AG04449 (cell line): ENCODE measurements around the gene TEKTIP1.
A peak's percentile ranks its signal among the peaks of the same experiment; 100 is the strongest.
"Not testable (repeated sequence)": the region's sequence is repeated elsewhere in the genome, so short reads cannot be mapped to it uniquely, and the experiment has no call there.

ENCODE experiments used
- CTCF ChIA-PET: fragments of 350-600 bp; formaldehyde crosslinking; extraction: SDS; loops from one replicate; lab custom pipeline; 2021; ENCODE audit warnings: antibody characterized with exemption; lab: Yijun Ruan, JAX
- POLR2A ChIA-PET: fragments of 400-600, 350-600 bp; formaldehyde crosslinking; extraction: SDS; loops from one replicate; lab custom pipeline; 2020; ENCODE audit warnings: antibody characterized with exemption, inconsistent platforms; lab: Yijun Ruan, JAX
- DNase-seq: peaks from one replicate; pipeline ENCODE4 v3.0.0-alpha.2; 2010; ENCODE audit warnings: low read depth, low spot score
- H3K4me3 ChIP-seq: 2 replicates; pipeline ENCODE4 v1.5.1; 2011; ENCODE audit warnings: low read depth, mild to moderate bottlenecking, control low read depth, low read length
- TF ChIP-seq, protein P1 (sequence below): IDR thresholded peaks from one replicate; pipeline ENCODE4 v1.5.1; 2011; ENCODE audit warnings: mild to moderate bottlenecking, moderate library complexity, low read length, control low read depth, inconsistent platforms; ENCODE audit not compliant: insufficient read depth; ENCODE audit errors: missing control alignments

The TEKTIP1 gene

DNA sequence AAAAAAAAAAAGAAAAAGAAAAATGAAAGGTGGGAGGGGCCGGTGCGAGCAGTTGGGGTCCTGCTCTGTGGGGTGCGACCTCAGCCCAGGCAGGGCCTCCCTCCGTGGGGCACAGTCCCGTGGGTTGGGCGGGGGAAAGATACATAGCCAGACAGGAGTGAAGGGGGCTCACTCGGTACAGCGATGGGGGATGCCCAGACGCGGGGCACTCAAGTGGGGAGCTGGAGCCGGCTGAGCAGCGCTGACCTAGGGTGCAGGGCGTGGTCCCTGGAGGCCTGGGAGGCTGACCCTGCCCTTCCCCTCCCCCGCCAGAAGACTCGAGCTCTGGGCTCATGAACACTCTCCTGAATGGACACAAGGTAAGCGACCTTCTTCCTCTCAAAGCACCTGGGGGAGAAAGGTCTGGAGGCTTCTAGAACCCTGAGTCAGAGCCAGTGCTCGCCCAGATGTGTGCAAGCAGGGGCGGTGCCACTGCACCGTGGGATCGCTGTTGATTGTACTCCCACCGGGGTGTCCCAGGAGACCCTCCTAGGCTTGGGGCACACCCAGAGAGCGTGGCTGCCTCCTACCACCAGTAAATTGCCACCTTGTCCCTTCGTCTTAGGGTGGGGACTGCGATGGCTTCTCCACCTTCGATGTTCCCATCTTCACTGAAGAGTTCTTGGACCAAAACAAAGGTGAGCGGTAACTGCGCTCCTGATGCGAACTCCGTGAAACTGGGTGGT is 37.1 kb downstream of the TEKTIP1 start:
- CTCF ChIA-PET, result interaction anchor here (2.0 to 2.5 kb wide), 2 partner anchors 31 to 564 kb away, joined by 4 to 12 read pairs; no protein-coding TSS in a partner anchor

DNA sequence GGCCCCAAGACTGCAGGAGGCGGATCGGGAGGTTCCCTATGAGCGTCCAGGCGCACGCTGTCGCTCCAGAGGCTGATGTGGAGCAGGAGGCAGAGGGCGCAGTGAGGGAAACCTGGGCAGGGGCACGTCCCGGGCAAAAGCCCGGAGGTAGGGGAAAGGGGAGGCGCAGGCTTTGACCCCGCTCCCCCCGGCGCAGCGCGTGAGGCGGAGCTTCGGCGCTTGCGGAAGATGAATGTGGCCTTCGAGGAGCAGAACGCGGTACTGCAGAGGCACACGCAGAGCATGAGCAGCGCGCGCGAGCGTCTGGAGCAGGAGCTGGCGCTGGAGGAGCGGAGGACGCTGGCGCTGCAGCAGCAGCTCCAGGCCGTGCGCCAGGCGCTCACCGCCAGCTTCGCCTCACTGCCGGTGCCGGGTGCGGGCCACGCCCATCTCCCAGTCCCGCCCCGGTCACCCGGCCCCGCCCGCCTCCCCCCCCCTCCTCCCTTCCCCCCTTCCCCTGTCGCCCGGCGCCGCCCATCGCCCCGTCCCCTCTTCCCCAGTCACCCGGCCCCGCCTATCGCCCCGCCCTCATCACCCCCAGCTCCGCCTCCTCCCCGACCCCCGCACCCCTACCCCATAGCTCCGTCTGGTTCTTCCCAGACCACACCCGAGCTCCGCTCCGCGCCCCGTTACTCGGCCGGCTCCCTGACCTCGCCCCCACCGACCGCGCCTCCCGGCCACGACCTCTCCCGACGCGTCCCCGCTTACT is 37.9 kb downstream of the TEKTIP1 start:
- DNase-seq, result no peak
- POLR2A ChIA-PET, result no interaction called here
- TF ChIP-seq, protein P1, sequence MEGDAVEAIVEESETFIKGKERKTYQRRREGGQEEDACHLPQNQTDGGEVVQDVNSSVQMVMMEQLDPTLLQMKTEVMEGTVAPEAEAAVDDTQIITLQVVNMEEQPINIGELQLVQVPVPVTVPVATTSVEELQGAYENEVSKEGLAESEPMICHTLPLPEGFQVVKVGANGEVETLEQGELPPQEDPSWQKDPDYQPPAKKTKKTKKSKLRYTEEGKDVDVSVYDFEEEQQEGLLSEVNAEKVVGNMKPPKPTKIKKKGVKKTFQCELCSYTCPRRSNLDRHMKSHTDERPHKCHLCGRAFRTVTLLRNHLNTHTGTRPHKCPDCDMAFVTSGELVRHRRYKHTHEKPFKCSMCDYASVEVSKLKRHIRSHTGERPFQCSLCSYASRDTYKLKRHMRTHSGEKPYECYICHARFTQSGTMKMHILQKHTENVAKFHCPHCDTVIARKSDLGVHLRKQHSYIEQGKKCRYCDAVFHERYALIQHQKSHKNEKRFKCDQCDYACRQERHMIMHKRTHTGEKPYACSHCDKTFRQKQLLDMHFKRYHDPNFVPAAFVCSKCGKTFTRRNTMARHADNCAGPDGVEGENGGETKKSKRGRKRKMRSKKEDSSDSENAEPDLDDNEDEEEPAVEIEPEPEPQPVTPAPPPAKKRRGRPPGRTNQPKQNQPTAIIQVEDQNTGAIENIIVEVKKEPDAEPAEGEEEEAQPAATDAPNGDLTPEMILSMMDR, result no peak
- CTCF ChIA-PET, result interaction anchor here (0.6 to 2.0 kb wide), 2 partner anchors 47 to 564 kb away, joined by 3 to 4 read pairs; no protein-coding TSS in a partner anchor
- peak overlapping the region; percentile 25; the same call in 1 of the 2 replicates for H3K4me3 ChIP-seq

More for the DNA sequence above, 37.1 kb downstream of the TEKTIP1 start:
- POLR2A ChIA-PET, result no interaction called here
- TF ChIP-seq, protein P1, result no peak
- DNase-seq, result no peak
- peak overlapping the region; percentile 25; the same call in 1 of the 2 replicates for H3K4me3 ChIP-seq

DNA sequence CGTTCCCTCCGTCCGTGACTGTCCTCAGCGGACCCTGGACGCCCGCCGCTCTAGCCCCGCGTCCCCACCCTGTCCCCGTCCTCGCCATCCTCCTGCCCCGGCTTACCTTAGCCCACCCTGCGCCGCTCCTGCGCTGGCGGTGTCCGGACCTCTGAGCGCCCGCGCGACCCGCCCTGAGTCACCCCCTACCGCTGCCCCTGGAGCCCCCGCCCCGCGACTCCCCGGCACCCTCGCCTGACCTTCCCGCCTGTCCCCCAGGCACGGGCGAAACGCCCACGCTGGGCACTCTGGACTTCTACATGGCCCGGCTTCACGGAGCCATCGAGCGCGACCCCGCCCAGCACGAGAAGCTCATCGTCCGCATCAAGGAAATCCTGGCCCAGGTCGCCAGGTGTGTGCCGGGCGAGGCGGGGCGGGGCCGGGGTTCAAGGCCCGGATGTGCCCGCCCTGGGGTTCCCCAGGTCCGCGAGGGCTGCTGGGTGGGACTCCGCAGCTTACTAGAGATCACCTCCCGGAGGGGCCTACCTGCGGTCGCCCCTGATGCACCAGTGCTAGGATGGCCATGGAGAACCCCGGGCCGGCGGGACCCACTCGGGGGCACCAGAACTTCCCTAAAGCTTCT is 38.9 kb downstream of the TEKTIP1 start:
- POLR2A ChIA-PET, result no interaction called here
- CTCF ChIA-PET, result interaction anchor here (1.9 to 2.0 kb wide), 2 partner anchors 21 to 563 kb away, joined by 4 to 5 read pairs; partner anchors contain the start of gene MFSD12
- TF ChIP-seq, protein P1, result no peak
- H3K4me3 ChIP-seq, result no peak overlapping the region
- DNase-seq, result no peak

DNA sequence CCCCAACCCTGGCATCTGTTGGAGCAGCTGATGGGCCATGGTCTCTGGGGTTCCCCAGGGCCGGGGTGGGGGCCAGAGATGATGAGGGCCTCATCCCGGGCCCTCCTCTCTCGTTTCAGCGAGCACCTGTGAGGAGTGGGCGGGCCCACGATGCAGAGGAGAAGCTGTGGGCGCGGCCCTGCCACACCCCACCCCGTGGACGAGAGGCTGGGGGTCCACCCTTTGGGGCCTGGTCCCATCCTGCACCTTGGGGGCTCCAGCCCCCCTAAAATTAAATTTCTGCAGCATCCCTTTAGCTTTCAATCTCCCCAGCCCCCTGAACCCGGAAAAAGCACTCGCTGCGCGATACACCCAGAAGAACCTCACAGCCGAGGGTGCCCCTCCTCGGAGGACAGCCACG is 39.4 kb downstream of the TEKTIP1 start:
- H3K4me3 ChIP-seq, result no peak overlapping the region
- CTCF ChIA-PET, result interaction anchor here (1.9 to 2.0 kb wide), 2 partner anchors 21 to 562 kb away, joined by 4 to 5 read pairs; partner anchors contain the start of gene MFSD12
- POLR2A ChIA-PET, result interaction anchor here (0.6 kb wide), 1 partner anchor 406 kb away, joined by 3 read pairs; no protein-coding TSS in a partner anchor
- TF ChIP-seq, protein P1, result no peak
- DNase-seq, result no peak

DNA sequence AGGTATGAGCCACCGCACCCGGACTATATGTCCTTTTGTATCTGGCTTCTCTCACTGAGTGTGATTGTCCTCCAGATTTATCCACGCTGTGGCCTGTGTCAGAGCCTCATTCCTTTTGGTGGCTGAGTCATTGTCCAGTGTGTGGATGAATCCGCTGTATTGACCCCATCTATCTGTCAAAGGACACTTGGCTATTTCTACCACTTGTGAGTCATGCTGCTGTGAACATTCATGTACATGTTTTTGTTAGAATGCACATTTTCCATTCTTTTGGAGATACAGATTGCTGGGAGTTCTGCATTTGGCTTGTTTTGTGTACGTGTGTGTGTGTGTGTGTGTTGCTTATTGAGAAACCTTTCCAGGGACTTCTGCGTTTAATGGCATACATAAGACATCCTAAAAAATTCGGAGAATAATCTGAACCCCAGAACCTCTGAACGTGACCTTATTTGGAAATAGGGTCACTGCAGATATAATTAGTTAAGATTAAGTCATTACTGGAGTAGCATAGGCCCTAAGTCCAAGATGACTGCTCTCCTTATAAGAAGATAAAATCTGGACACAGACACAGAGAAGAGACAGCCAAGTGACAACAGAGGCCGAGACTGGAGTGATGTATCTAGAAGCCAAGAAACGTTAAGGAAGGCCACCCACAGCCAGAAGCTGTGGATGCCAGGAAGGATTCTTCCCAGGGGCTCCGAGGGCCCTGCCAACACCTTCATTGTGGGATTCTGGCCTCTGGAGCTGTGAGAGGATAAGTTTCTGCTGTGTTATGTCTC is 41.4 kb downstream of the TEKTIP1 start:
- TF ChIP-seq, protein P1, result no peak
- CTCF ChIA-PET, result no interaction called here
- POLR2A ChIA-PET, result interaction anchor here (1.4 kb wide), 1 partner anchor 79 kb away, joined by 3 read pairs; no protein-coding TSS in a partner anchor
- no peak overlapping the region for H3K4me3 ChIP-seq
- DNase-seq, result peak; percentile 84

DNA sequence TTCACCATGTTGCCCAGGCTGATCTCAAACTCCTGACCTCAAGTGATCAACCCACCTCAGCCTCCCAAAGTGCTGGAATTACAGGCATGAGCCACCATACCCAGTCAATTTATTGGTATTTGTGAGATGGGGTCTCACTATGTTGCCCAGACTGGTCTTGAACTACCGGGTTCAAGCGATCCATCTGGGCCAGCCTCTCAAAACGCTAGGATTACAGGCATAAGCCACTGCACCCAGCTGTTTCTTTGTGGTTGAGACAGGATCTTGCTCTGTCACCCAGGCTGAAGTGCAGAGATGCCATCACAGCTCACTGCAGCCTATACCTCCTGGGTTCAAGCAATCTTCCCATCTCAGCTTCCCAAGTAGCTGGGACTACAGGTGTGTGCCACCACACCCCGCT is 42.8 kb downstream of the TEKTIP1 start:
- DNase-seq, H3K4me3 ChIP-seq: not testable (repeated sequence)
- ChIA-PET POLR2A (interaction anchor here (1.4 kb wide), 1 partner anchor 81 kb away, joined by 3 read pairs; no protein-coding TSS in a partner anchor), CTCF (interaction anchor here (1.0 kb wide), 1 partner anchor 9 kb away, joined by 3 read pairs; no protein-coding TSS in a partner anchor)

DNA sequence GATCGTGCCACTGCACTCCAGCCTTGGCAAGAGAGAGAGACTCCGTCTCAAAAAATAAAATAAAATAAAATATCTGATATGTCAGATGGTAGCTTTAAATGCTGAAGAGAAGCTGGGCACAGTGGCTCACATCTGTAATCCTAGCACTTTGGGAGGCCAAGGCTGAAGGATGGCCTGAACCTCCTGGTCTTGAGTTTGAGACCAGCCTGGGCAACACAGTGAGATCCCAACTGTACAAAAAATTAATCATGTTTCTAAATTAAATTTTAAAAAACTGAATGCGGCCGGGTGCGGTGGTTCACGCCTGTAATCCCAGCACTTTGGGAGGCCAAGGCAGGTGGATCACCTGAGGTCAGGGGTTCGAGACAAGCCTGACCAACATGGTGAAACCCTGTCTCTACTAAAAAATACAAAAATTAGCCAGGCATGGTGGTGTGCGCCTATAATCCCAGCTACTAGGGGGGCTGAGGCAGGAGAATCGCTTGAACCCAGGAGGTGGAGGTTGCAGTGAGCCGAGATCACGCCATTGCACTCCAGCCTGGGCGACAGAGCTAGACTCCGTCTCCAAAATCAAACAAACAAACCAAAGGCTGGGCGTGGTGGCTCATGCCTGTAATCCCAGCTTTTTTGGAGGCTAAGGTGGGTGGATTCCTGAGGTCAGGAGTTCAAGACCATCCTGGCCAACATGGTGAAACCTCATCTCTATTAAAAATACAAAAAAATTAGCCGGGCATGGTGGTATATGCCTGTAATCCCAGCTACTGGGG is 45.2 kb downstream of the TEKTIP1 start:
- CTCF ChIA-PET, result interaction anchor here (1.3 to 3.1 kb wide), 4 partner anchors 12 to 39 kb away, joined by 3 to 12 read pairs (median 4); no protein-coding TSS in a partner anchor
- DNase-seq, H3K4me3 ChIP-seq, POLR2A ChIA-PET: not testable (repeated sequence)
